ENCODE results near the gene KISS1R. TPM values are rescaled to one million over a fixed set of nuclear protein-coding genes. Genes with fewer than 3 reads are reported as not detected.

KISS1R gene
- total and polyA plus RNA-seq, 2 experiments from 2014 or later: 1.3 to 2.1 TPM

DNA sequence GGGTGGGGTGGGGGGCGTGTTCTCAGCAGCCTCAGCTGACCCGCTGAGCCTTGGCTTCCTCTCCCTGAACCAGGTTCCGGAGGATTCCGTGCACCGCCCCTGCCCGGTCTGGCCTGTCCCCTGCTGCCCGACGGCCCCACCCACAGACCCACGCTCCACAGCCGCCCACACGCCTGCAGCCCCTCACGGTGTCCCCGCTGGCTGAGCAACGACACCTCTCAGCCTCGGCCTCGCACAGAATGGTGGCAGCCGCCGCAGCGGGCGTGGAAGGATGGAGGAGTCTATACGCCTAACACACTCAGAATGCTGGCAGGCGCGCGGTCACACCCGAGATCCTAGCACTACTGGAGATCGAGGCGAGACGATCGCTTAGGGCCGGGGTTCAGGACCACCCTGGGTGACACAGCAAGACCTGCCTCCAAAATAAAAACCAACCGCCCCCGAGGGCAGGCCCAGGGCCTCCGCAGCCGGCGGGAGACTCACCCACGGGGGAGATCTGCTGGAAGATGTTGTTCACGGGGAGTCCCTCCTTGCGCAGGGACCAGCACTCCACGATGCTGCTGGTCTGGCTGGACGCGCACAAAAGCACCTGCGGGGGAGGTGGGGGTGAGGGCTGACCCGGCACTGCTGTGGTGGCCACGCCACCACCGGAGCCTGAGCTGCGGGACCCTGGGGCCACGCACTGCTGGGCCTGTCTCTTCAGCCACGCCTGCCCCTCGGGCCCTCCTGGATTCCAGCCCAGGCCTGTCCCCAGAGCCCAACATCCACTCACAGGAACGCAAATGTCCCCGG is 32.5 kb upstream of the KISS1R start:
- TF ChIP-seq EZH2phosphoT487 (IDR thresholded peaks at IDR 0.05; ENCODE audit: low read depth, severe bottlenecking, unreplicated experiment) (no peak), EZH2 (IDR thresholded peaks at IDR 0.05; ENCODE audit: borderline replicate concordance) (no peak)
- TF ChIP-seq, protein P1, sequence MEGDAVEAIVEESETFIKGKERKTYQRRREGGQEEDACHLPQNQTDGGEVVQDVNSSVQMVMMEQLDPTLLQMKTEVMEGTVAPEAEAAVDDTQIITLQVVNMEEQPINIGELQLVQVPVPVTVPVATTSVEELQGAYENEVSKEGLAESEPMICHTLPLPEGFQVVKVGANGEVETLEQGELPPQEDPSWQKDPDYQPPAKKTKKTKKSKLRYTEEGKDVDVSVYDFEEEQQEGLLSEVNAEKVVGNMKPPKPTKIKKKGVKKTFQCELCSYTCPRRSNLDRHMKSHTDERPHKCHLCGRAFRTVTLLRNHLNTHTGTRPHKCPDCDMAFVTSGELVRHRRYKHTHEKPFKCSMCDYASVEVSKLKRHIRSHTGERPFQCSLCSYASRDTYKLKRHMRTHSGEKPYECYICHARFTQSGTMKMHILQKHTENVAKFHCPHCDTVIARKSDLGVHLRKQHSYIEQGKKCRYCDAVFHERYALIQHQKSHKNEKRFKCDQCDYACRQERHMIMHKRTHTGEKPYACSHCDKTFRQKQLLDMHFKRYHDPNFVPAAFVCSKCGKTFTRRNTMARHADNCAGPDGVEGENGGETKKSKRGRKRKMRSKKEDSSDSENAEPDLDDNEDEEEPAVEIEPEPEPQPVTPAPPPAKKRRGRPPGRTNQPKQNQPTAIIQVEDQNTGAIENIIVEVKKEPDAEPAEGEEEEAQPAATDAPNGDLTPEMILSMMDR (IDR thresholded peaks at IDR 0.05; ENCODE audit: poor library complexity): no peak
- no peak for DNase-seq (ENCODE audit: low spot score)
- Histone ChIP-seq H4K20me1 (ENCODE audit: insufficient read depth, poor library complexity, severe bottlenecking) (no peaks in the 10 kb centered on the region), H3K4me2 (no peak overlapping the region), H3K4me3 (no peak overlapping the region), H3K9me3 (ENCODE audit: low read depth) (no peaks in the 10 kb centered on the region), H3K36me3 (replicated peaks; ENCODE audit: insufficient read depth, low read depth) (no peaks in the 10 kb centered on the region), H3K9me2 (replicated peaks; ENCODE audit: insufficient read depth) (no peaks in the 10 kb centered on the region), H3K79me2 (no peaks in the 10 kb centered on the region), H2AFZ (no peak overlapping the region), H3K4me1 (ENCODE audit: insufficient read depth) (no peaks in the 10 kb centered on the region), H3K27me3 (no peaks in the 10 kb centered on the region), H3K27ac (no peak overlapping the region)
- 97% methylated on average over 41 of the region's 51 CpGs for WGBS (ENCODE audit: low lambda C conversion rate, missing lambda C conversion rate)

DNA sequence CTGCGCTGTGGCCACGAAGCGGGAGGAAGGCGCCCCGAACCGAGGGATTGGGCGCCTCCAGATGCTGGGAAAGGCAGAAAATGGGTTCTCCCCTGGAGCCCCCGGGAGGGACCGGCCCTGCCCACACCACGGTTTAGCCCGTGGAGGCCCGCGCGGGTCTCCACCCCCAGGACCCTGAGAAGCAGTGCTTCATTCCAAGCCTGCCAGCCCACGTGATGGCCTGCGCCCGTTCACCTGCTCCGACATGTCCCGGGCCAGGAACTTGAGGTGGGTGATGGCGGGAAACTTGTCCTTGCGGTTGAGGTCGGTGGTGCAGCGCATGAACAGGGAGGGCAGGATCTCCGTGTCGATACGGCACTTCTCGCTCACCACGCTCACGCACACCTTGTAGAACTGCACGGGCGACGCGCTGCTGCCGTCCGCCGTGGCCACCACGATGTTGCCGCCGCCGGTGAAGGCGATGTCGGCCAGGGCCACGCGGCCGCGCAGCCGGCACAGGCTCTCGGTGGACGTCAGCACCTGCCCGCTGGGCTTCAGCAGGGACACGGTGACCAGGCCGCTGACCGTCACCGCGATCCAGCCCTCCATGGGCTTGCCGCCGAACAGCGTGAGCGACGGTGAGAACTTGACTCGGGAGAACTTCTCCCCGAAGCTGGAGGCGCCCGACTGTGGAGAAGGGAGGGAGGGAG is 31.5 kb upstream of the KISS1R start:
- H3K27me3 ChIP-seq: no peaks in the 10 kb centered on the region
- no peak overlapping the region for H2AFZ ChIP-seq
- H3K4me1 ChIP-seq (ENCODE audit: insufficient read depth): no peaks in the 10 kb centered on the region
- H4K20me1 ChIP-seq (ENCODE audit: insufficient read depth, poor library complexity, severe bottlenecking): no peaks in the 10 kb centered on the region
- WGBS (ENCODE audit: low lambda C conversion rate, missing lambda C conversion rate): 99% methylated on average over 60 of the region's 64 CpGs
- TF ChIP-seq EZH2phosphoT487 (IDR thresholded peaks at IDR 0.05; ENCODE audit: low read depth, severe bottlenecking, unreplicated experiment): no peak
- DNase-seq (ENCODE audit: low spot score): no peak
- no peak overlapping the region for H3K27ac ChIP-seq
- H3K9me2 ChIP-seq (replicated peaks; ENCODE audit: insufficient read depth): no peaks in the 10 kb centered on the region
- no peaks in the 10 kb centered on the region for H3K36me3 ChIP-seq (replicated peaks; ENCODE audit: insufficient read depth, low read depth)
- H3K9me3 ChIP-seq (ENCODE audit: low read depth): no peaks in the 10 kb centered on the region
- H3K4me3 ChIP-seq: no peak overlapping the region
- H3K79me2 ChIP-seq: peaks cover 5% of the 10 kb centered on the region
- no peak overlapping the region for H3K4me2 ChIP-seq

DNA sequence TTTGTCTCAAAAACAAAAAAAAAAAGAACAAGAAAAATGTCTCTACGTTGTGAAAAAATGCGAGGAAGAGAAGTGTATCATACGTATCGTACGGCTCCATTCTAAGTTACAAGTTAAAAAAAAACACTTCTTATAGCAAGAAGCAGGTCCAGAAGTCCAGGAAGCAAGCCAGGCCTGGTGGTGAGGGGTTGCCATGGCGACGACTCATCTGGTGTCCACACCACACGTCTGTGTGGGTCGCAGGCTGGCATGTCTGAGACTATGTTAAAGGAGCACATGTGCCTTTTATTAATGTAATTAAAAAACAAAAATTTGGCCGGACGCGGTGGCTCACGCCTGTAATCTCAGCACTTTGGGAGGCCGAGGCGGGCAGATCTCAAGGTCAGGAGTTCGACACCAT is 30.1 kb upstream of the KISS1R start:
- Histone ChIP-seq H3K27ac (no peak overlapping the region), H3K36me3 (replicated peaks; ENCODE audit: insufficient read depth, low read depth) (no peaks in the 10 kb centered on the region), H3K9me2 (replicated peaks; ENCODE audit: insufficient read depth) (no peaks in the 10 kb centered on the region), H3K4me1 (ENCODE audit: insufficient read depth) (no peaks in the 10 kb centered on the region), H3K9me3 (ENCODE audit: low read depth) (no peaks in the 10 kb centered on the region), H3K27me3 (no peaks in the 10 kb centered on the region), H2AFZ (no peak overlapping the region), H3K4me2 (no peak overlapping the region), H4K20me1 (ENCODE audit: insufficient read depth, poor library complexity, severe bottlenecking) (no peaks in the 10 kb centered on the region), H3K4me3 (no peak overlapping the region), H3K79me2 (peaks cover 14% of the 10 kb centered on the region)
- no peak for TF ChIP-seq EZH2 (IDR thresholded peaks at IDR 0.05; ENCODE audit: borderline replicate concordance)
- TF ChIP-seq, protein P1 (IDR thresholded peaks at IDR 0.05; ENCODE audit: poor library complexity): no peak
- no peak for TF ChIP-seq EZH2phosphoT487 (IDR thresholded peaks at IDR 0.05; ENCODE audit: low read depth, severe bottlenecking, unreplicated experiment)
- peak; percentile 59 for DNase-seq (ENCODE audit: low spot score)
- 84% methylated on average over 16 of the region's 16 CpGs for WGBS (ENCODE audit: low lambda C conversion rate, missing lambda C conversion rate)

DNA sequence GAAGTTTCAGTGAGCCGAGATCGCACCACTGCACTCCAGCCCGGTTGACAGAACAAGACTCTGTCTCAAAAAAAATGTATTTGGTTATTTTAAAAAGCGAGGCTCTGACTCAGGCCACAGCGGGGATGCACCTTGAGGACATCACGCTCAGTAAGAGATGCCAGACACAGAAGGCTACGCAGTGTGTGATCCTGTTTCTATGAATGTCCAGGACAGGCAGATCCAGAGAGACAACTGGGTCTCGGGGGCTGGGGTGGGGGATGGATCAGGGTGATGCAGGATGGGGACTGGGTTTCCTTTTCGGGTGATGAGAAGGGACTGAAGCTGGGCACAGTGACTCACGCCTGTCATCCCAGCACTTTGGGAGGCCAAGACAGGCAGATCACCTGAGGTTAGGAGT is 29.5 kb upstream of the KISS1R start:
- no peaks in the 10 kb centered on the region for H3K27me3 ChIP-seq
- no peaks in the 10 kb centered on the region for H3K9me2 ChIP-seq (replicated peaks; ENCODE audit: insufficient read depth)
- no peak overlapping the region for H3K4me2 ChIP-seq
- H3K27ac ChIP-seq: no peak overlapping the region
- H3K4me1 ChIP-seq (ENCODE audit: insufficient read depth): no peaks in the 10 kb centered on the region
- H3K9me3 ChIP-seq (ENCODE audit: low read depth): no peaks in the 10 kb centered on the region
- H3K79me2 ChIP-seq: peaks cover 20% of the 10 kb centered on the region
- no peak overlapping the region for H3K4me3 ChIP-seq
- TF ChIP-seq EZH2phosphoT487 (IDR thresholded peaks at IDR 0.05; ENCODE audit: low read depth, severe bottlenecking, unreplicated experiment): no peak
- TF ChIP-seq, protein P1 (IDR thresholded peaks at IDR 0.05; ENCODE audit: poor library complexity): no peak
- TF ChIP-seq EZH2 (IDR thresholded peaks at IDR 0.05; ENCODE audit: borderline replicate concordance): no peak
- H3K36me3 ChIP-seq (replicated peaks; ENCODE audit: insufficient read depth, low read depth): no peaks in the 10 kb centered on the region
- no peak overlapping the region for H2AFZ ChIP-seq
- no peak for DNase-seq (ENCODE audit: low spot score)
- WGBS (ENCODE audit: low lambda C conversion rate, missing lambda C conversion rate): 98% methylated on average over 8 of the region's 10 CpGs
- no peaks in the 10 kb centered on the region for H4K20me1 ChIP-seq (ENCODE audit: insufficient read depth, poor library complexity, severe bottlenecking)

Measured in hepatocyte (in vitro differentiated cells).